ENCODE results near the gene MPST. TPM values are rescaled to one million over a fixed set of nuclear protein-coding genes. Genes with fewer than 3 reads are reported as not detected.
A peak's percentile ranks its signal among the peaks of the same experiment; 100 is the strongest.

Gene MPST
- total RNA-seq, 1 donor from 2014 or later, result 57.4 TPM

DNA sequence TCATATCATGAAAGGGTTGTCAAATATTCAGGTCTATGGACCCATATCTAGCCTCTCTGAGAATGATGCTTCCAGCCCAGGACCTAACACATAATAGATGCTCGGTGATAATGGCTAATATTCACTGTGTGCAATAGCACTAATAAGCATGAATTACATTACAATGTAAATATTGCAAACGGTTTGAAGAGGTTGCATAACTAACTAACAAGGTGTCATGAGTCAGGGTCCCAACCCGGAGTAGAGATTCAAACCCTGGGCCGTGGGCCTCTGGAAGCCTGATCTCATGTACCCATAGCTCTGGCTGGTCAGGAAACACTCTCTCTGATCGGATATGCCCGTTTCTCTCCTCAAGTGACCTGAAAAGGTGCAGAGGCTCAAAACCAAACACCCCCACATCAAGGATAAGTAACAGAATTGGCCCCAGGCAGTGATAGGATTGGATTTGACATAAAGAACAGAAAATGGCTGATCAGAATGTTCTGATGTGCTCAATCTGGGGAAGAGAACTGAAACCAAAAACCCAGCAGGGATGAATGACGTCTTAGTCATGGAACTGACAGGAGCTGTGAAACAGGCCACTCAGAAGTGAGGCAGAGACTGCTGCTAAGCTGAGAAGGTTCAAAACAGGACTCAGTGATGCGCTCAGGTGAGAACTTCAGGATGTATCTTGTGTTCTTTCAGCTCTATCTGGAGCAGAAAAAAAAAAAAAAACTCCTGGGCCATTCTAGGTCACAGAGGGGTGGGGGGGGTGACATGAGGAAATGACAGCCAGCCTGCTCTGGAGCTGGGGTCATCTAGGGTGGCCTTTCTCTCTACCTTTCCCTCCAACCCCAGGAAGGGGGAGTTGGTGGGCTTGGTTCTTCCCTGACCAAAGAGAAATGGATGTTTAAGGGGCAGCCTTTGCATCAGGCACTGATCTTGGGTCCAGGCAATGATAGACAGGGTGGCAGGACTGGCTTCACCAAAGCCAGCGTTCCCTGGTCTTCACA is 25.4 kb downstream of the MPST start:
- no peak for DNase-seq

DNA sequence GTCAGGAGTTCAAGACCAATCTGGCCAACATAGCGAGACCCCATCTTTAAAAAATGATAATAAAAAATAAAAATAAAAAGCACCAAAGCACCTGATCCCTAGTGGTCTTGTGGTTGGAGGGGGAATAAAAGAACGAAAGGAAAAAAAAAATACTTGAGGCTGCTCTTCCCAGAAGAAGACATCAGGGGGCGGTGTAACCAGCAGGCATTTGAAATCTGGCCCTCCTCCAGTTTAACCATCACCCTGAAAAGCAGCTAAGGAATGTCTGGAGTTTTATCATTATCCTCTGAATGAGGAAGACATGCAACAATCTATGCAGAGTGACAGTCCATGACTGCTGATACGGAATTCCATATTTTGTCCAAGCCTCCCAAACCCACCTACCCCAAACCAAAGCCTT is 26.4 kb downstream of the MPST start:
- DNase-seq, result no peak

- no peak for DNase-seq
These were observed 27.0 kb downstream of the MPST start for GRCh38 chr22:37046589-37046988.

DNA sequence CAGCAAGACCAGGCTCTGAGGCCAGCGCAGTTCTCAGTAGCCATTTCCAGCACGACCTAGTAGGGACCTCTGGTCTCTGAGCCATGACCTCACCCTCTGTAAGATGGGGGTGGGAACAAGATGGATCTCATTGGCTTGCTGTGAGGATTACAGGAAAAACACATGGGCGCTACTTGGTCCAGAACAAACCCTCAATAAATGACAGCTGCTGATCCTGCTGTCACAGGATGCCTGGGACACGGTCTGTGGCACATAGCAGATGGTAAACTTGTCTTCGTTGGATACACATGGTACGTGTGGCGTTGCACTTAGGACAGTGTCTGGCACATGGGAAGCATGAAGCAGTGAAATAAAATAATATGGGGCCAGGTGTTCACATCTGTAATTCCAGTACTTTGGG is 27.5 kb downstream of the MPST start:
- DNase-seq, result no peak

DNA sequence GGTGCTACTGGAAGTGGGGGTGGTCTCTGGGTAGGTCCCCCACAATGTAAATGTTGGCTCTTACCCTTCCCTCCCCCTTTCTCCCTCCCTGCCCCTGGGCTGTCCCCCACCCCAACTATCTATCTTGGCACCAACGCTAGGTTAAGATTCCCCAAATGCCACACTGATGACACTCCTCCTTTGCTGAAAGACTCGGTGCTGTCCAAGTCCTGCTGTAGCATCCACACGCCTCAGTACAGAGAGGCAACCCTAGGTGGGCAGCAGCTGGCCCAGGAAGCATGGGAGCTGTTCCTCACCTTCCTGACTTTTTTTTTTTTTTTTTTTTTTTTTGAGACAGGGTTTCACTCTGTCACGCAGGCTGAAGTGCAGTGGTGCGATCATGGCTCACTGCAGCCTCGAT is 28.6 kb downstream of the MPST start:
- DNase-seq, result no peak

- no peak for DNase-seq
These were observed 29.7 kb downstream of the MPST start for GRCh38 chr22:37049224-37049623.

DNA sequence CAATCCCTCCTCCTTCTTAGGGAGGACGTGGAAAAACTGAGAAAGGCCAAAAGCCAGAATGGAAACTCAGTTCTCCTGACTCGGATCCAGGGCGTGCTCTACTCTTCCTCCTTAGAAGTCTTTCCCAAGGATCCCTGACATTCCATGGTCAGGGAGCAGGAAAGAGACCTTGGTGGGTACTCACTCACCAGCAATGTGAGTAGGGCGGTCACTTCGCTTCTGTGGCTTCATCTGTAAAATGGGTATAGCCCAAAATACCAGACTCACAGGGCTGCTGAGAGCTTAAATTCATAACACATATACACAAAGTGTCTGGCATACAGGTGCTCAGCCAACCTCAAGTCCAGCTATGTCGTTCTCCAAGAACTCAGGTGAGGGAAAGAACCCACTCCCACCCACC is 31.4 kb downstream of the MPST start:
- no peak for DNase-seq

GRCh38 chr22:37051391-37052385 is 32.1 kb downstream of the MPST start, which contains the start of gene KCTD17:
KCTD17 (plus strand) TSS chr22:37051742; CDS start chr22:37051761, 19 bp downstream.
- peak; percentile 81 for DNase-seq

DNA sequence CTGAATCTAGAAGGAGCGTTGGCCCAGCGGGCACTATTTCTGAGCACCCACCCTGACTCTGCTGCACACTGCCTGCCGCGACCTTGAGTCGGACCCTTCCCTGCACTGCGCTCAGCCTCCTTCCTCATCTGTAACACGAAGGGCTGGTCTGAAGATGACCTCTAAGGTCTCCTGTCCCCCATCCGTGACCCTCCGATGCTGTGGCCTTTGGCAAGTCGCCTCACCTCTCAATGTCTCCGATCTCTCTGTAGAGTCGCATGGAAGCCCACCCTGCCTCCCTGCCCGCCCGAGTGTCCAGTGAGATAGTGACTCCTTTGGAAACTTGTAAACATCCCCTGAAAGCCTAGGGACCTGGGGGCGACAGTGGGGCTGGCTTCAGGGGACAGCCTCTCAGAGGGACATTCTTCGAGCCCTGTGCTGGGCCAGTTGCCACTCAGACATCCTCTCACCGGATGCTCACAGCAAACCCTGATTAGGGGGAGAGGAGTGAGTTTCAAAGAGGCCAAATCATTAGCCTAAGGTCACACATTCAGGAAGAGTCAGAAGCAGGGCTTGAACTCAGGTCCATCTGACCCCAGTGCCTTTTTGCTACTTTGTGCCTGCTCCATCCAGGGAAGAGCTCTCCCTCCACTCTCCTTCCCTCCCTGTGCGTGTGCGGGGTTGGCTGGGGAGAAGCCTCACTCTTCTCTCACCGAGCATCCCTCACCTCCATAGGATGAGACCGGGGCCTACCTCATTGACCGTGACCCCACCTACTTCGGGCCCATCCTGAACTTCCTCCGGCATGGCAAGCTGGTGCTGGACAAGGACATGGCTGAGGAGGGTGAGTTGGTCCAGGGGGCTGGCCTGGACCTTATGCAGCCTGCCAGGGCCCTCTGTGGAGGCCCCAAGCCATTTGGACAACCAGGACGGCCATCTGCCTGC is 33.1 kb downstream of the MPST start:
- no peak for DNase-seq

DNA sequence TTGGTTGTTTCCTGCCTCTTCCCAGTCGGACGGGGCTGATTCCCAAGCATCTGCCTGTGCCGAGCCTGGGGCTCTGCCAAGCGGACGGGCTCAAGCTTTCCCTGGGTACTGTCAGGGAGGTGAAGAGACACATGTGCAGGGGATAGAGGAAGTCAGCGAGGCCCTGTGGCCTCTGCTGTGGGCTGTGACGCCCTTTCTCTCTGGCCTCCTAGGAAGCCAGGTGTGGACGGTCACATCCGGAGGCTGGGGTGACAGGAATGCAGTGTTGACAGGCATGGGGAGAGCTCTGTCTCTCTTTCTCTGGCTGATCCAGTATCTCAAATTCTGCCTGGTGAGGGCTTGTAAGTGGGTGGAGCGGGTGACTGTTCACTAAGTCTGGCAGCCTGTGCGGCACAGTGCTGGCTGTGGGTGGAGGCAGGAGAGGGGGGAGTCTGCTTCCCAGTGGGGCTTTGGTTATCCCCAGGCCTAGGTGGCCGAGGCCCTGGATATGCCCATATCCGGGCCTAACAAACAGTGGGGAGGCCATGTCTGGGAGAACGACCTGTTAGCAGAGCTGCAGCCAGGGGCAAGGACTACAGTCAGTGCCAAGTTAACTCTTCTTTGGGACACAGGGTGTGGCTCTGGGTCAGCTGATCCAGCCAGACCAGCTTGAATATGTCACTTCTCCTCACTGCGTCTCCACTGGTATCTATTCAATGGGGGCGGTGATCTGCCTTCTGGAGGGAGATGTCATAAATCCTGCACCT is 33.9 kb downstream of the MPST start:
- DNase-seq, result peak; percentile 35

- DNase-seq, result peak; percentile 41
These were observed 34.5 kb downstream of the MPST start for GRCh38 chr22:37054056-37054395.

DNA sequence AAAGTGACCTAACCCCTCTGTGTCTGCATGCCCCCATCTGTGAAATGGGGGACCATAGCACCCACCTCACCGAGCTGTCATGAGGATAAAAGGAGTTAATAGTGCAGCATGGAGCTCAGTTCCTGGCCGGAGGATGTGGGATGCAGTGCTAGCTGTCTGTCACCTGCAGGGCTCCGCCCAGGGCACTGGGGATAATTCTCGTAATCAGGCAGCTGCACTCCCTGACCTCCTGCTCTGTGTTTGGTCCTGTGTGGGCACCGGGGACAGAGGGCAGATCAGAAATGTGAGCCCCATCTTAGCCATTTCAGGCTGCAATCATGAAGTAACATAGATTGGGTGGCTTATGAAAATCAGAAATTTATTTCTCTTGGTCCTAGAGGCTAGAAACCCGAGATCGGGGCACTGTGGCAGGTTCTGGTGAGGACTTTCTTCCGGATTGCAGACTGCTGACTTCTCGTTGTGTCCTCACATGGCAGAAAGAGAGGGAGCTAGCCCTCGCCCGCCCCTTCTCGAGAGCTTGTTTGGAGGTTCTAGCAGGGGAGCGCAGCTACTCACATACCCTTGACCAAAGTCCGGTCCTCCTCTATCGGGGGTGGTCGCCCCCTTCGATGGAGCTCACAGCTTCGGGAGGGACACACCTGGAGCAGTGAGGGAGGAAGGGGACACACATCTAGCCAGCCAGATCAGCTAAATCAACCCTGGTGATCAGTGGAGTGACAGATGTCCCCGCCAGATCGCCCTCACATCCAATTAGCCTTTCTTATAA is 35.2 kb downstream of the MPST start:
- DNase-seq, result no peak

DNA sequence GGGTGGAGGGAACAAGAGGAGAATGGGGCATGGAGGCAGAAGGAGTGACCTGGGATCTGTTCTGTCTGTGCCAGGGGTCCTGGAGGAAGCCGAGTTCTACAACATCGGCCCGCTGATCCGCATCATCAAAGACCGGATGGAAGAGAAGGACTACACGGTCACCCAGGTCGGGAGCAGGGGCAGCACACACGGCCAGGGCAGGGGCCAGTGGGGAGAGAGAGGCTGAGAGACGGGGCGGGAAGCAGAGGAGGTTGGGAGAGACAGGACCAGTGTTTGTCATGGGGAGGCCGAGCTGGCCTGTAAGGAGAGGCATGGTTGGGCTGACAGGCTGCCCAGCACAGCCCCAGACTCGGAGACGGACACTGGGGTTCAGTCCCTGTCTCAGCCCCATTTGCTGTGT is 36.7 kb downstream of the MPST start:
- DNase-seq, result no peak

GRCh38 chr22:37057226-37057625 is 37.7 kb downstream of the MPST start:
- no peak for DNase-seq

GRCh38 chr22:37057796-37058510 is 38.4 kb downstream of the MPST start:
- no peak for DNase-seq

- no peak for DNase-seq
These were observed 39.6 kb downstream of the MPST start for GRCh38 chr22:37058917-37059701.

GRCh38 chr22:37059876-37060449 is 40.4 kb downstream of the MPST start:
- no peak for DNase-seq
